HPDE6-E6E7 (cell line): ENCODE data around the gene FAM110C.
A peak's percentile ranks its signal among the peaks of the same experiment; 100 is the strongest.
"Not testable (repeated sequence)": the region's sequence is repeated elsewhere in the genome, so short reads cannot be mapped to it uniquely, and the experiment has no call there.

Experiments
- DNase-seq: peaks from one replicate; pipeline ENCODE4 v3.0.0; 2011; ENCODE audit warnings: missing footprints; ENCODE audit errors: extremely low spot score

The FAM110C gene

DNA sequence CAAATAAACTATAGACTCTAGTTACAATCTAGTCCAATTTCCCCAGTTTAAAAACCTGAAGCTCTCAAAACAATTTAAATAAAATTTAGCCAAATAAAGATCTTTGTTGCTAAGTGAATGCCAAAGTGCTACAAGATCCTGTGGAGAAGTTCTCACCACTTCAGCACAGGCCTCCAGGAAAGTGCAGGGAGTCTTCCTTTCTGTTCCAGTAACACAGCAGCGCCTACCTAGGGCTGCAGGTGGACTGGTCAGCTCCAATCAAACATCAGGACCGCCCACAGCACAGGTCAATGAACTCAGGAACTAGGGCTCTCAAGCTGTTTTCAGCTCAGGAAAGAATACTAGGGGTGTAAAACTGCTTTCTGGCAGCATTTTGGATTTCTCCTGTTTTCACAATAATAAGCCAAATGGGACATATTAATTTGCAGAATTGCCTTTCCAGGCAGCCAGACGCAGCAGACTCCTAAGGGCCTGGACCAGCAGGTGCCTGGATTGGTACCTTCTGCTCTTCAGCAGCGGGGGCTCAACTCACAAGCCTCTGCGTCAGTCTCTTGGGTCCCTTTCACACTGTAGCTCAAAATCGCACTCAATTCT, 1.5 kb downstream of the FAM110C start:
- peak; percentile 63 for DNase-seq

DNA sequence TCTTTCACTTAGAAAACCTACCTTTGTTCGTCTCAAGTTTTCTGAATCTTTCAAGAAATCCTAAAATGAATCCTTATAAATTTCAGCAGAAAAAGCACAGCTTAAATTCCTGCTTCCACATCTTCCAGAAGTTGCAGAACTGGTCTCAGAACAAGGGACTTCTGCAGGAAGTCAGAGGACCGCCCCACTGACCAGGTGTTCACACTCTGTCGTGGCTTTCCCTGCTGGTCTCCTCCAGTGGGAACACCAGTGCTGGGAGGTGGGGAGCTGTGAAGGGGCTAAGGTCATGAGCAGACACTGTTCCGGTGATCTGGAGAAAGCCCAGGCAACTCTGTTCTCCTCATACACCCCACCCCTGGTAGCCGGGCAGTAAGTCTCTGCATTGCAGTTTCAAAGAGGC, 3.5 kb downstream of the FAM110C start:
- DNase-seq = no peak

DNA sequence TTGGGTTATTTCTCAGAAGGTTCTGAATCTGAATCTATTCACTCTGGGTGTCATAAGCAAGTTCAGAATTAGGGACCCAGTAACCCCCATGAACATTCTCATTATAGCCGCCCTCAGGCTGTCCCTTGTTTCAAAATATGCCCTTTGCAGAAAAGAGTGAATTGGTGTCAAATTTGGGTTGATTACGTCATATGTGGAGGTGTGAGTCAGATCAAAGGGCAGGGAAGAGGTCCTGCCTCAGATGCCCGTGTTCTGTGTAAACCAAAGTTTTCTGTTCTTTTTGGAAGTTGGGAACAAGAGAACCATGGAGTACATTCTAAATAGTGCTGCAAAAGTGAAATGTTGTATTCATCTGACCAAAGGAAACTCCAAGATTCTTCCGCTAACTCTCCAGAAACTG, 5.8 kb downstream of the FAM110C start:
- no peak for DNase-seq

DNA sequence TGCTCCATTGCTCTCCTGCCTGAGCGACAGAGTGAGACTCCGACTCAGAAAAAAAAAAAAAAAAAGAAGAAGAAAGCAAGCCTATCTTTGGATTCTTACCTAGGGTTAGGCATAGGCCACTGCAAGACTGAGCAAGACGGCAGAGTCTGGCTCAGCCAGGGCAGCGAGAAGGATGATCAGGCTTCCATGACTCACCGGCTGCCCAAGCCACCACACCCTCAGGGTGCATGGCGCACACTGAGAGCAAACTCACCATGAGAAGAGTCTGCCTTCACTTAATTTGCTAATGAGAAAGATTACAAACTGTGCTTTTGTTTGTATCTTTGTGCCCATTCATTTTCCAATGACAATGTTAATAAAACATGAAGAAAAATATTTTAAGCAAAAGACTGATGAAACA, 8.2 kb downstream of the FAM110C start:
- peak; percentile 90 for DNase-seq

DNA sequence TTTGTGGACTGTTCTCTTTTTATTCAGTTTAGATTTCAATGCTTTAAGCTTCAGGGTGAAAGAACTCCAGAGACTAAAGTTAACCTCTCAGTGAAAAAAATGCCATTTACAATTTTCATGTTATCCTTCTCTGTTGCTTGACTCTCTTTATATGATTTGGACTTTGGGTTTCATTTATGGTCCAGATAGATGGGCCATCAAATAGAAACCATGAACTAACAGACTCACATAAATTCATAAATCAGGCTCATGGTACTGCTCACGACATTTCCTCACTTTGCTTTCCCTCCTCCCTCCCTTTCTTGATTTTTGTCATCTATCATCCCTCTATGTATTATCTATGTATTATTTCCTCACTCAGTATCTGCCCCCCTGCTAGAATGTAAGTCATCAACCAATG, 10.0 kb downstream of the FAM110C start:
- no peak for DNase-seq

DNA sequence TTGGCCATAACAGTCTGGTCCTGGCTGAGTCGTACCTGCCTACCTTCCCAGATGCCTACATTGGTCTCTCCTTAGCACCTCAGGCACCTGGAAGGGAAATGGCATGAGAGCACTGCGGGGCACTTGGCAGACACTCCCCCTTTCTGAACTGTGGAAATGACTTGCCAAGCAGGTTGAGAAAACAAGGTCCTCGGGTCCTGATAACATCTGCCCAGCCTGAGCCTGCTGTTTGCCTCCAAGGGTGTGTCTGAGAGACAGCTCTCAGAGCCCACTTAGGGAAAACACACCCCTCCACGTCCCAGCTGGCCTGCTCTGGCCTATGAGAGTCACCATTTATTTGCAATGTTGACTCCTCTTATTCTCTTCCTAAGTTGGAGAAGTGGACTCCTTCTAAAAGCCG, 10.5 kb downstream of the FAM110C start:
- no peak for DNase-seq

DNA sequence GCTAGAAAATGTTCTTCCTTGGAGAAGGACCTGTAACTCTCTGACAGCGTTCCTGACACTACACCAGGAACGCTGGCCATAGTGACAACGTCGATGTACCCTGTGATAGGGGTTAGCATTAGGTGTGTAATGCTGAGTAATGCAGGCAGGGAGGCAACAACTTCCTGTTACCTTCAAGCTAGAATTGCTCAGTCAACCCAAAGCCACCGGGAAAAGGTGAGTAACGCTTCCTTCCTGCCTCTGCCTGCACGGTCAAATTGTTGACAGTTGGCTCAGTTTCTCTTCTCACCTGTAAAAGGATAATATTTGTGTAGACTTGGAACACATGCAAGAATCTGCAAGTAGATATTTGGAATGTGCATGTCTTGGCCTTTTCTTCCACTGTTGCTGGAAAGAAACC, 12.7 kb downstream of the FAM110C start:
- DNase-seq = peak; percentile 86

DNA sequence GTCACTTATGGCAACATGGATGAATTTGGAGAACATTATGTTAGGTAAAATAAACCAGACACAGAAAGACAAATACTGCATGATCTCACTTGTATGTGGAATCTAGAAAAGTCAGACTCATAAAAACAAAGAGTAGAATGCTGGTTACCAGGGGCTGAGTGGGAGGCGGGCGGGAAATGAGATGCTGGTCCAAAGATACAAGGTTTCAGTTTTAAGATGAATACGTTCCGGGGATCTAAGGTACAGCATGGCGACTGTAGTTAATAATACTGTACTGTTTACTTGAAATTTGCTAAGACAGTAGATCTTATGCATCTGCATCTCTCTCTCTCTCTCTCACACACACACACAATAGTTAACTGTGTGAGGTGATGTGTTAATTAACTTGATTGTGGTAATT, 14.2 kb downstream of the FAM110C start:
- no peak for DNase-seq

DNA sequence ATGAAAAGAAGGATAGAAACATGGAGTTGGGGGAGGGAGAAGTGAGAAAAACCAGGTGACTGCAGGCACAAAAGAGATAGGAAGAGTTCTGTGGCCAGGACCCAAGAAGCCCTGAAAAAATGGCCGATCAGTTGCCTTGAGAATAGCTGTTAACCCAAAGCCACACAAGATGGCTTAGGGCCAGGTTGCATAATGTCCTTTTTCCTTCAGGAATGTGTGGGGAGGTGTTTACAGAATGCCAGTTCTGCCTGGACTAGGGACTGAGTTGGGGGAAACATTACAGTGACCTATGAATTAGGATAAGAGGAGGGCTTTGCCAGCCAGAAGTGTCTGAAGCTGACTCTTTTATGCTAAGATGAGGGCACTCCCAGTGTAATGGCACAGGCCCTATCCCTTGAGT, 17.1 kb downstream of the FAM110C start:
- DNase-seq = no peak

DNA sequence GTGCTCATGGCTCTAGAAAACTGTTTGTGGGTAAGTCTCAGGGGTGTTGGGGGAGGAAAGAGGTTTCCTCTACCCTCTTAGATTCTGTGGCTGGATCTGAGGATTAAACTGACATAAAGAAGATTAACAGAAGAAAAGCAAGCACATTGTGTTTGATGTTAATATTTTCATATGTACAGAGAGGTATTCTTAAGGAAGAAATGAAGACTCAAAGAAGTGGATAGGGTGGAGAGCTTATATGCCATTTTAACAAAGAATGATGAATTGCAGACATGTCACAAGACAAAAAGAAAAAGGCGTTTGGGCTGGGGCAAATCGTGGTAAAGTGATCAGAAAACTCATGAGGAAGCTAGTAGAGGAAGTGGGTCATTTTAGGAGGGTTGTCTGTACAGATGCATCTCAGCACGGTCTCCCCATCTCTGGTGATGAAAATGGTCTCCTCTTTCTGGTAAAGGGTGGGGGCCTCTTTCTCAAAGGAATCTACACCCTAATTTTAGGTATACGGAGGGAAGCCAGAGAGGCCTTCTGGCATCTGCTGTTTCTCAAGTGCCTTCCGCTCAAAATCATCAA, 17.8 kb downstream of the FAM110C start:
- no peak for DNase-seq

DNA sequence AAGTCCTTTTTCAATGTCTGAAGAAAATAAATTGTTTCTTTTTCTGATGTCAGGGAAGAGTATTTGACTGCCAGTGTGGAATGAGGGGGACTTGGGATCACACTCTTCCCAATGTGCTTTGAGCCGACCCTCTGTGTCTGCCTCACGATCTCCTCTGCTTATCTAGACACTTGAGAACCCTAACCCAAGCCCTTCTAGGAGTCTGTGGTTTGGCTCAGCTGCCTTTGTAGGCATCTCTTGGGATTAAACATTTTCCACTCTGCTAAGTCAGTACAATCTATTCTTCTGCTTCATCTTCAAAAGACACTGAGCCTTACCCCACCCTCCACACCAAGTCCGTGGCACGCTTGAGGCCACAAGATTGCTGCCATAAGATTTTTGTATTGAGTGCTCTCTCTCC, 19.4 kb downstream of the FAM110C start:
- DNase-seq = no peak

DNA sequence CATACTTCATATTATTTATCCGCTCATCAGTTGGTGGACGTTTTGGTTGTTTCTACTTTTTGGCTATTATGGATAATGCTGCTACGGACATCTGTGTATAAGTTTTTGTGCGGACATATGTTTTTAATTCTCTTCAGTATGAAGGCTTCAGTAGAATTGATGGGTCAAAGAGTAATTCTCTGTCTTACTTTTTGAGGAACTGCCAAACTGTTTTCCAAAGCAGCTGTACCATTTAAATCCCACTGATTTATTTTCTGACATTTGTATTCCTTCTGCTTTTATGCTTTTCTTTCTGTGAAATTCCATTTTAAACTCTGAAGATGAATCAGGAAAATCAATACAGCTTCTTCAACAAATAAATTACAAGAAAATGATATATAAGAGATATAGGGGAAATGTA, 20.8 kb downstream of the FAM110C start:
- no peak for DNase-seq

DNA sequence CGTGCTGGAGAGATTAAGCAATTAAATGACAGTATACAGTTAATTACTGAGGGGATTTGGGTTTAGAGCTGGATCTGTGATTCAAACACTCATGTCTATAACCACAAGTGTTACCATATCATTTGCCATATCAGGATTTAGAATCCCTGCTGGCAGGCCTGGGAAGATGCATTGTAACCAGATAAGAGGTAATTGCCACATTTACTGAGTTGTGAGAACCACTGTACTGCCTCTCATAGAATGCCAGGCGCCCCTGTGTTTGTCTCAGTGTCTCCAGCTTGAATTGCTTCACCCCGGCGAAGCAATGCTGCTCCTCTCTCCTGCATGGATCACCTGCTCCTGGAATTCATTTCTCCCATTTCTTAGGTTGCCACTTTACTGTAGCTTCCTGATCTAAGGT, 21.7 kb downstream of the FAM110C start:
- DNase-seq = not testable (repeated sequence)

DNA sequence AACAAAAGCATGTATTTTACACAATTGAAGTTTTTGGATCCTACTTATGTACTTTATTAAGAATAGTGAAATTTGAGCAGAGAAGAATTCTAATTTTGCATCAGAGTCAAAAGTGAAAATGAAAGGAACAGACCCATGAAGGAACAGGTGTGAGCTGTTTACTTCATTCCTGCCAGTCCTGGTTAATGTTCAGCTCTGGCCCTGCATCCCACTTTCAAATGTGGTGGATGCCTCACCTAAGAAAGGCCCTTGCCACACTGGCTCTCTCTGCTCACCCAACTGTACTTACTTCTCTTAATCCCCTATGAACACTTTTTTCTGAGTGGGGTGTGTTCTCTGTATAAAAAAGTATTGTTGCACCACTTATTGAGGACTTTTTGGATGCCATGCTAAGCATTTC, 22.2 kb downstream of the FAM110C start:
- DNase-seq = no peak

DNA sequence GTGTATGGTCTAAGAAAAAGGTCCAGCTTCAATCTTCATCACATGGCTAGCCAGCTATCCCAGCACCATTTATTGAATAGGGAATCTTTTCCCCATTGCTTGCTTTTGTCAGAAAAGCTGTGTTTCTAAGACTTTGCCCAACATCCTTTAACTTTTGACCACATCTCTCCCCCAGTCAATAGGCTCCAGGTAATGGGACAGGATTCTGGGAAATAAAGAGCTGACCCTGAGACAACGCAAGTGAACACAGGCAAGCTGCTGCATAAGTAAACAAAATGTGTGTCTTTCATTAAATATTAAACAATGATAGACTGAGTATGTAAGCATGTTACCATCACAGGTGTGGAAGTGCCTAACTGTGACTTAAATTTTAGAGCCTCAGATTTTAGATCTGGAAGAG, 23.0 kb downstream of the FAM110C start:
- DNase-seq = no peak

DNA sequence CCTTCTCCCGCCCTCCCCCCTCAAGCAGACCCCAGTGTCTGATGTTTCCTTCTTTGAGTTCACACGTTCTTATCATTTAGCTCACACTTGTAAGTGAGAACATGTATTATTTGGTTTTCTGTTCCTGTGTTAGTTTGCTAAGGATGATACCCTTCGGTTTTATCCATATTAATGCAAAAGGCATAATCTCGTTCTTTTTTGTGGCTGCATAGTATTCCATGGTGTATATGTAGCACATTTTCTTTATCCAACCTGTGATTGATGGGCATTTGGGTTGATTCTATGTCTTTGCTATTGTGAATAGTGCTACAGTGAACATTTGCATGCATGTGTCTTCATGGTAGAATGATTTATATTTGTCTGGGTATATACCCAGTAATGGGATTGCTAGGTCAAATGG, 24.1 kb downstream of the FAM110C start:
- not testable (repeated sequence) for DNase-seq

DNA sequence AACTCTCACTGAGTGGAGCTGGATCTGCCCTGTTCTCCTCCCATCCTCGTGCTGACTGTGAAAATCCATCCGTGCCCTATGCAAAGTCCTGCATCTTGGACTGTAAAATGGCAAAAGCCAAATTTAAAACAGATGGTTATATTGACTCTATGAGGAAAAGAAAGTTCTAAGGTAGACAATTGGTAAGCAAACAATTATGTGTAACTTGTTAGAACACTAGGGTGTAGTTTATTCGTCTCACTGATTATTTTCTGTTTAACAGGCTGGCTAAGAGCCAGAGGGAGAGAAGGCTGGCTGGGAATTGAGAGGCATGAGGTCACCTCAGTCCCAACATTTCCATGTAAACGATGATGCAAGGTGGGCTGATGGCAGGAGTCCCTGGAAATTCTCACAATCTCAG, 26.0 kb downstream of the FAM110C start:
- DNase-seq = not testable (repeated sequence)

DNA sequence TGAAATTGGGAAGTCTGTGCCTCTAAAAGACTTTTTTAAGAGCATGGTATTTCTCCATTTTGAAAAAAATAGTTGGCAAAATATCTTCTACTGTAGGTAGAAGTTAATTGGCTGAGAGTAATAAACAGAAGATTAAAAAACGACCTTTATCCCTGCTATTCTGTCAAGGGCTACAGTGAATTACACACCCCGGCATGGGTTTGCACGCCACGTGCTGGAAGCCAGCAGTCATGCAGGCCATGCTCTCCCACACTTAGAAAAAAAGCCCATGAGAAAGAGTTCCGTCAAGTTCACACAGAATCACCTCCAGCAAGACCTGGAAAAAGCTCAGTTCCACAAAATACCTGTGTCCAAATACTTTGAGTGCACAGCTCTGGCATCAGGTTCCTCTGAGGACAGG, 26.8 kb downstream of the FAM110C start:
- DNase-seq = no peak

DNA sequence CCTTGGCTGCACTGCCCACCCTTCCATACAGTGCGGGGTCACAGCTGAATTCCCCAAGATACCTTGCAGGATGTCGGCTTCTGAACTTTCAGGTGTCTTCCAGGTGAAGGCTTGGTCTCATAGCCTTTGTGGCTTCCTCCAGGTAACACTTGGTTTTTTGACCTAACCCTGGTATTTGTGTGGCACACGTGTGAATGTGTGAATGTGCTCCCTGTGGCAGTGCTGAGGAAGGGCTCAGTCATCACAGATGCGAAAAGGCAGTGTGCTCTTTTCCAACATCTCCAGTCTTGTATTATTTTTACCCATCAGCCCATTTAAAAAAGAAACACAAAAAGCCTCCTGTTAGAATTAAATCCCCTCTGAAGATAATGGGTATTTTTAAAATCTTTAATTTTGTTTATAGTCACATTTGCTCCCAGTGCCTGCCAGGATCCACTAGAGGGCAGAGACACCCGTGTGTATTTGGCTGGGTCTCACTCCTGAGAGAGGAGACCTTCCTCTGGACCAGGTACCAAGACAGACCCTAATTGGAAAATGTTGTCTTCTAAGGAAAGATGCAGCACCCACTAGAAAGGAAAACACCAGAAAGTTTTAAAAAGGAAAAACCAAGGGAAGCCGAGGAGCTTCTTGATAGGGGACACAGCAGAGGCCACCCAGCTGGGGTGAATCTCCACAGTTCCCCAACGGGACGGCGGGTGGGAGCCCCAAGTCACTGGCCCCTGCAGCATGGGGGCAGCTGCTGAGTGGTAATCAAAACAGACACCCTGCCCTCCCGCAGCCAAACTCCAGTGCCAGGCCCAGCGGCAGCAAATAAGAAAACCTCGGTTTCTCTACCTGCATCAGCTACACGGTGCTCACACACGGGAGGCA, 27.7 kb downstream of the FAM110C start:
- DNase-seq = no peak

DNA sequence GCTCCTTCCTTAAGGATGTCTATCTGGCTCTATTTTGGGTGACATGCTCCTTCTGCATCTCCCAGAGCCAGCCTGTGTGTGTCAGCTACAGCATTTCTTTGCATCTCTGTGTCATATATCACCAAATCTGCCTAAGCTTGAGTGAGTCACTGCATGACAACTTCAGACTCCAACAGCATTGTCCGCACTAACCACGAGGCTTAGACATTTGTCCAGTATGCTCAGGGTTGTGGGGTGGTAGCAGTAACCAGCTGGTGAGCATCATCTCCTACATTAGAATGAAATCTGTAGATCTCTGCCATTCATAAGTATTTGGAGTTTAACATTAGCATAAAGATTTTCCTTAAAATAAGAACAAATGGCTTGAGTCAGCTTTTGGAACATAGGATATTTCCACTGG, 30.4 kb downstream of the FAM110C start:
- not testable (repeated sequence) for DNase-seq

DNA sequence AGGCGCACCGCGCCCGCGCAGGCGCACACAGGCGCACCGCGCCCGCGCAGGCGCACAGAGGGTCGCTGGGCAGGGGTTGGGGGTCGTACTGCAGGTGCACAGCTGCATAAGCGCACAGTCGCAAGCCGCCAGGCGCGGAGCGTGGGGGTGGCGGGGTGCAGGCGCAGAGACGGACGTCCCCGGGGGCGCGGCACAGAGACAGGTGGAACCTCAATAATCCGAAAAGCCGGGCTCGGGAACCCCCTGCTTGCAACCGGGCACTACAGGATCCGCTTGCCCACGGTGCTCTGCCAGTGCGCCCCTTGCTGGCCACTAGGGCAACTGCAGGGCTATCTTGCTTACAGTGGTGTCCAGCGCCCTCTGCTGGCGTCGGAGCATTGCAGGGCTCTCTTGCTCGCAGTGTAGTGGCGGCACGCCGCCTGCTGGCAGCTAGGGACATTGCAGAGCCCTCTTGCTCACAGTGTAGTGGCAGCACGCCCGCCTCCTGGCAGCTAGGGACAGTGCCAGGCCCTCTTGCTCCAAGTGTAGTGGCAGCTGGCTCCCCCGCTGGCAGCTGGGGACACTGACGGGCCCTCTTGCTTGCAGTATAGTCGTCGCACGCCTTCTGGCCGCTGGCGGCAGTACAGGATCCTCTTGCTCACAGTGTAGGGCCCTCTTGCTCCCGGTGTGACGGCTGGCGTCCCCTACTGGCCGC, 34.9 kb downstream of the FAM110C start:
- DNase-seq = no peak

DNA sequence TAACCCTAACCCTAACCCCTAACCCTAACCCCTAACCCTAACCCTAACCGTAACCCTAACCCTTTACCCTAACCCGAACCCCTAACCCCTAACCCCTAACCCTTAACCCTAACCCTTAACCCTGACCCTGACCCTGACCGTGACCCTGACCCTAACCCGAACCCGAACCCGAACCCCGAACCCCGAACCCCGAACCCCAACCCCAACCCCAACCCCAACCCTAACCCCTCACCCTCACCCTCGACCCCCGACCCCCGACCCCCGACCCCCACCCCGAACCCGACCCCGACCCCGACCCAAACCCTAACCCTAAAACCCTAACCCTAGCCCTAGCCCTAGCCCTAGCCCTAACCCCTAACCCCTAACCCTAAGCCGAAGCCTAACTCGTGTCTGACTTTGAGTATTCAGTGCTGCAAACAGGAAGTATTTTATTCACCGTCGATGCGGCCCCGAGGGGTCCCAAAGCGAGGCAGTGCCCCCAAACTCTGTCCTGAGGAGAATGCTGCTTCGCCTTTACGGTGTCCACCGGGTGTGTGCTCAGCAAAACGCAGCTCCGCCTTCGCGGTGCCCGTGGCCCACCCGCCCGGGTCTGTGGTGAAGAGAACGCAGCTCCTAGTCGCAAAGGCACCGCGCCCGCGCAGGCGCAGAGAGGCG, 36.0 kb downstream of the FAM110C start:
- no peak for DNase-seq
